H9 (cell line): Measurements from ENCODE around the gene TMPRSS2. TPM values are rescaled to one million over a fixed set of nuclear protein-coding genes. Genes with fewer than 3 reads are reported as not detected.

ENCODE experiments used
- DNase-seq: peaks from one replicate; pipeline ENCODE4 v3.0.0-alpha.2; 2017
- H2AFZ ChIP-seq: one replicate; pipeline ENCODE4 v1.6.1; 2013; ENCODE audit warnings: mild to moderate bottlenecking, low read length, control low read depth, moderate library complexity
- H2AK5ac ChIP-seq: 2 replicates; pipeline ENCODE4 v1.6.1; 2013; ENCODE audit warnings: low read length, control low read depth, mixed read lengths; ENCODE audit not compliant: insufficient read length
- H2BK120ac ChIP-seq: one replicate; pipeline ENCODE4 v1.6.1; 2013; ENCODE audit warnings: low read depth, mild to moderate bottlenecking, low read length, control low read depth, inconsistent platforms; ENCODE audit not compliant: poor library complexity, severe bottlenecking
- H2BK12ac ChIP-seq: 2 replicates; pipeline ENCODE4 v1.6.1; 2013; ENCODE audit warnings: low read length, control low read depth, mixed read lengths, low read depth; ENCODE audit not compliant: insufficient read length
- H2BK15ac ChIP-seq: 2 replicates; pipeline ENCODE4 v1.6.1; 2013; ENCODE audit warnings: low read depth, low read length, control low read depth
- H2BK20ac ChIP-seq: one replicate; pipeline ENCODE4 v1.6.1; 2013; ENCODE audit warnings: low read depth, mild to moderate bottlenecking, low read length, control low read depth, inconsistent platforms; ENCODE audit not compliant: poor library complexity, severe bottlenecking
- H2BK5ac ChIP-seq: 2 replicates; pipeline ENCODE4 v1.6.1; 2013; ENCODE audit warnings: low read length, control low read depth, mixed read lengths; ENCODE audit not compliant: insufficient read length
- H3K14ac ChIP-seq: 2 replicates; pipeline ENCODE4 v1.6.1; 2013; ENCODE audit warnings: low read length, control low read depth; ENCODE audit not compliant: insufficient read depth
- H3K18ac ChIP-seq: 2 replicates; pipeline ENCODE4 v1.6.1; 2013; ENCODE audit warnings: low read depth, mild to moderate bottlenecking, mixed read lengths, low read length, control low read depth; ENCODE audit not compliant: insufficient read length
- H3K23ac ChIP-seq: 2 replicates; pipeline ENCODE4 v1.6.1; 2013; ENCODE audit warnings: low read length, control low read depth, mixed read lengths, low read depth; ENCODE audit not compliant: insufficient read length
- H3K23me2 ChIP-seq: 2 replicates; pipeline ENCODE4 v1.6.1; 2013; ENCODE audit warnings: low read depth, mild to moderate bottlenecking, mixed read lengths, low read length, control low read depth; ENCODE audit not compliant: insufficient read length, poor library complexity, severe bottlenecking
- H3K27ac ChIP-seq: 2 replicates; pipeline ENCODE4 v1.5.1; 2013; ENCODE audit warnings: low read length, control low read depth, mixed read lengths, low read depth; ENCODE audit not compliant: insufficient read length
- H3K27me3 ChIP-seq: 2 replicates; pipeline ENCODE4 v1.6.1; 2013; ENCODE audit warnings: low read length, control low read depth, inconsistent platforms; ENCODE audit not compliant: insufficient read depth
- H3K4ac ChIP-seq: 2 replicates; pipeline ENCODE4 v1.6.1; 2013; ENCODE audit warnings: low read depth, mild to moderate bottlenecking, control low read depth, inconsistent platforms, low read length, moderate library complexity
- H3K4me1 ChIP-seq: 2 replicates; pipeline ENCODE4 v1.6.1; 2013; ENCODE audit warnings: low read length, control low read depth, inconsistent platforms; ENCODE audit not compliant: insufficient read depth
- H3K4me2 ChIP-seq: 2 replicates; pipeline ENCODE4 v1.6.1; 2013; ENCODE audit warnings: low read length, control low read depth, mixed read lengths; ENCODE audit not compliant: insufficient read length, insufficient read depth
- H3K56ac ChIP-seq: 2 replicates; pipeline ENCODE4 v1.6.1; 2013; ENCODE audit warnings: low read depth, mild to moderate bottlenecking, mixed read lengths, low read length, control low read depth; ENCODE audit not compliant: insufficient read length
- H3K79me1 ChIP-seq: 2 replicates; pipeline ENCODE4 v1.6.1; 2013; ENCODE audit warnings: low read depth, mild to moderate bottlenecking, moderate library complexity, low read length, control low read depth, inconsistent platforms; ENCODE audit not compliant: insufficient read depth, poor library complexity, severe bottlenecking
- H3K79me2 ChIP-seq: 2 replicates; pipeline ENCODE4 v1.6.1; 2013; ENCODE audit warnings: low read length, control low read depth, inconsistent platforms; ENCODE audit not compliant: insufficient read depth
- H3K9ac ChIP-seq: 2 replicates; pipeline ENCODE4 v1.6.1; 2013; ENCODE audit warnings: low read length, control low read depth, mixed read lengths; ENCODE audit not compliant: insufficient read length; ENCODE audit errors: extremely low read depth
- H3K9me3 ChIP-seq: one replicate; pipeline ENCODE4 v1.6.1; 2013; ENCODE audit warnings: low read depth, low read length, inconsistent platforms; ENCODE audit not compliant: control insufficient read depth
- H3T11ph ChIP-seq: one replicate; pipeline ENCODE4 v1.6.1; 2013; ENCODE audit warnings: mild to moderate bottlenecking, low read length, control low read depth, inconsistent platforms
- H4K20me1 ChIP-seq: one replicate; pipeline ENCODE4 v1.6.1; 2013; ENCODE audit not compliant: control insufficient read depth, insufficient read length, insufficient read depth
- H4K5ac ChIP-seq: 2 replicates; pipeline ENCODE4 v1.6.1; 2013; ENCODE audit warnings: low read depth, mild to moderate bottlenecking, mixed read lengths, low read length, control low read depth; ENCODE audit not compliant: insufficient read length
- H4K8ac ChIP-seq: replicated peaks from 2 replicates; pipeline ENCODE4 v1.6.1; 2013; ENCODE audit warnings: low read length, control low read depth, mixed read lengths, low read depth; ENCODE audit not compliant: insufficient read length
- H4K91ac ChIP-seq: 2 replicates; pipeline ENCODE4 v1.6.1; 2013; ENCODE audit warnings: low read depth, mild to moderate bottlenecking, moderate library complexity, mixed read lengths, low read length, control low read depth; ENCODE audit not compliant: insufficient read length
- H3K27ac Mint-ChIP-seq, 3 experiments: 2 replicates in 2 of 3; 3 replicates in 1 of 3; pipeline ENCODE4 v1.8.0; 2020 to 2021; ENCODE audit warnings: mixed read lengths in 3 of 3, mild to moderate bottlenecking in 1 of 3, moderate library complexity in 1 of 3
- H3K27me3 Mint-ChIP-seq: 2 replicates; pipeline ENCODE4 v1.8.0; 2021; ENCODE audit warnings: low read depth, mild to moderate bottlenecking, moderate library complexity, mixed read lengths
- H3K36me3 Mint-ChIP-seq, 3 experiments: 2 replicates in 2 of 3; 3 replicates in 1 of 3; pipeline ENCODE4 v1.8.0; 2020 to 2021; ENCODE audit warnings: low read depth in 3 of 3, mixed read lengths in 3 of 3; ENCODE audit not compliant: insufficient read depth in 1 of 3
- H3K4me1 Mint-ChIP-seq, 2 experiments: 2 replicates each; pipeline ENCODE4 v1.8.0; 2020; ENCODE audit warnings: mixed read lengths in 2 of 2
- H3K4me3 Mint-ChIP-seq, 2 experiments: 2 replicates in 1 of 2; 3 replicates in 1 of 2; pipeline ENCODE4 v1.8.0; 2020 to 2021; ENCODE audit warnings: mild to moderate bottlenecking in 2 of 2, mixed read lengths in 2 of 2, moderate library complexity in 1 of 2
- H3K9me3 Mint-ChIP-seq, 2 experiments: 2 replicates in 1 of 2; 3 replicates in 1 of 2; pipeline ENCODE4 v1.8.0; 2020; ENCODE audit warnings: mild to moderate bottlenecking in 2 of 2, mixed read lengths in 2 of 2, moderate library complexity in 1 of 2
- CTCF ChIP-seq: fragments of 200-600 bp; sonication (generic); conservative IDR thresholded peaks from 3 replicates; pipeline ENCODE4 v1.8.0; 2021; ENCODE audit warnings: antibody characterized with exemption, mild to moderate bottlenecking
- WGBS: extraction: QIAGEN DNeasy Blood & Tissue Kit; methylation state at CpG from one replicate; pipeline ENCODE4 v1.1.7; 2013; ENCODE audit warnings: missing lambda C conversion rate, low lambda C conversion rate, mixed read lengths; ENCODE audit not compliant: insufficient read length; ENCODE audit errors: extremely low coverage; 5-methylcytosine and 5-hydroxymethylcytosine counted together
- total RNA-seq: library from RNA; stranded (reverse); gene quantifications from 2 replicates; pipeline ENCODE4 v1.2.1, GENCODE V29; 2021

Gene TMPRSS2
- total RNA-seq, 1 experiment from 2014 or later, result 12.1 TPM

- TF ChIP-seq CTCF, result no peak
- no peak overlapping the region for H3K18ac ChIP-seq
- no peak overlapping the region for H3K27ac ChIP-seq
- H2BK20ac ChIP-seq, result no peak overlapping the region
- no peak overlapping the region for H3T11ph ChIP-seq
- H3K4me1 ChIP-seq, result no peaks in the 10 kb centered on the region
- H2AK5ac ChIP-seq, result no peak overlapping the region
- H3K79me1 ChIP-seq, result no peaks in the 10 kb centered on the region
- H2BK12ac ChIP-seq, result no peak overlapping the region
- H3K56ac ChIP-seq, result no peak overlapping the region
- Mint-ChIP-seq H3K9me3 (no peaks in the 10 kb centered on the region), H3K4me3 (no peak overlapping the region), H3K27me3 (no peaks in the 10 kb centered on the region), H3K36me3 (peaks cover 7 to 46% (median 33%) of the 10 kb centered on the region in 3 experiments; a peak in 5 of 7 replicates), H3K4me1 (peaks cover 9% of the 10 kb centered on the region in 2 experiments; a peak in 3 of 4 replicates), H3K27ac (no peak overlapping the region; a peak in 1 of 7 replicates)
- no peaks in the 10 kb centered on the region for H3K27me3 ChIP-seq
- H3K9me3 ChIP-seq, result no peaks in the 10 kb centered on the region
- no peak overlapping the region for H4K91ac ChIP-seq
- DNase-seq, result no peak
- no peak overlapping the region for H2BK15ac ChIP-seq
- no peak overlapping the region for H3K4ac ChIP-seq
- H3K79me2 ChIP-seq, result no peaks in the 10 kb centered on the region
- H4K8ac ChIP-seq, result no peak overlapping the region
- H2BK5ac ChIP-seq, result no peak overlapping the region
- no peak overlapping the region for H3K9ac ChIP-seq
- H4K5ac ChIP-seq, result no peak overlapping the region
- H3K4me2 ChIP-seq, result no peak overlapping the region
- H4K20me1 ChIP-seq, result no peaks in the 10 kb centered on the region
- no peak overlapping the region for H2BK120ac ChIP-seq
- H3K23ac ChIP-seq, result no peak overlapping the region
- H2AFZ ChIP-seq, result no peak overlapping the region
- no peak overlapping the region for H3K14ac ChIP-seq
- no peaks in the 10 kb centered on the region for H3K23me2 ChIP-seq
- WGBS, result no CpG with 5 or more reads among the region's 14 CpGs
Measured at GRCh38 chr21:41488080-41488479, 19.9 kb downstream of the TMPRSS2 start.
